NCI-H146 treated with DMSO at 0.1 percent for 48 hours (cell line): ENCODE data around the gene RNF214.

Source experiments
- DNase-seq: peaks from one replicate; lab custom pipeline; 2025; ENCODE audit not compliant: unreplicated experiment; lab: John Stamatoyannopoulos, UW

Gene RNF214

GRCh38 chr11:117212697-117213355 lies 19.6 kb upstream of the RNF214 start:
- no peak for DNase-seq

DNA sequence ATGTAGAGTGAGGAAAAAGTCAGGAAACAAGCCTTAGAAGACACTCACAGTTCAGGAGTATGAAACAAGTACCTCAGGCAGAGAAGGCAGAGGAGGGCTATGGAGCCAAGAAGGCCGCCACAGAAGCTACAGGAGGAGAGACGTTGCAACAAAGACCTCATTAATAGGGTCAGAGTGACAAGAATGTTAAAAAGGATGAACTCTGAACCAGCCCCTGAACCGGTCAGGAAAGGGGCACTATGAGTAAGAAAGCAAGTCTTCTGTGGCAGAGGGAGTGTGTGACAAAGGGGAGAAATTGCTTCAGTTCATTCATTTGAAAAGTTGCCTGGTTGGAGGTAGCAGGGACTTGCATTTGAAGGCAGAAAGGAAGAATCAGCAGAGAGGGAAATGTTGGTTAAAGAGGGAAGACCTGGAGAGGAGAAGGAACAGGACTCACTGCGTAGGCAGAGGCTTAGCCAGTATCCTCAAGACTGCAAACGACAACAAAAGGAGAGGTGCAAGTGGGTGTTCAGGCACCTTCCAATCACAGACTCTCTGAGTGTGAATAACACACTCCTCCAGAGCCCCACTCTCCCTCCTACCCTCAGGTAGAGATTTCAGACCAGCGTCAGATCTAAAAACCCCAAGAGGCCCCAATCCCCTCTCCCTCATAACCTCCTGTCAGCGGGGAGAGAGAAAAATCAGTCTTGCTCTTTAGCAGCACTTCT lies 17.9 kb upstream of the RNF214 start:
- DNase-seq, result no peak

- no peak for DNase-seq
Observed at GRCh38 chr11:117217141-117218084, 15.1 kb upstream of the RNF214 start.

- DNase-seq, result no peak
Observed at GRCh38 chr11:117218133-117218915, 14.1 kb upstream of the RNF214 start.

DNA sequence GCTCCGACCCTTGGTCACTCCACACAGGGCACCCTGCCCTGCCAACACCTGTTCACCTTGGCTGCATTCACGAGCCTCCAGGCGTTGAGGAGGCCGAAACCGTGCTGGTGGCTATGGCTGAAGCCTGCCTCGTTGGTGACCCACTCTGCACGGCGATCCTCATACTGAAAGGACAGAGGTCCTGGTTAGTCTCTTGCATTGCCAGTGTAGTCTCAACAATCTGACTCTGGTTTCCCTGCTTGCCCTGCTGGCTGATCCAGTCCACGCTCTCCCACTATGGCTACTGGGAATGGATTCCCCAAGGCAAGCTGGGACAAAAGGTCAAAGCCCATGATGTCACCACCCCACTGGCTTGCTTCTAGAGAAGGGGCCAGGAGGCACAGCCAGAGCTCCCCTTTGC lies 13.5 kb upstream of the RNF214 start:
- no peak for DNase-seq

- DNase-seq, result no peak
Observed at GRCh38 chr11:117219455-117219854, 13.0 kb upstream of the RNF214 start.

DNA sequence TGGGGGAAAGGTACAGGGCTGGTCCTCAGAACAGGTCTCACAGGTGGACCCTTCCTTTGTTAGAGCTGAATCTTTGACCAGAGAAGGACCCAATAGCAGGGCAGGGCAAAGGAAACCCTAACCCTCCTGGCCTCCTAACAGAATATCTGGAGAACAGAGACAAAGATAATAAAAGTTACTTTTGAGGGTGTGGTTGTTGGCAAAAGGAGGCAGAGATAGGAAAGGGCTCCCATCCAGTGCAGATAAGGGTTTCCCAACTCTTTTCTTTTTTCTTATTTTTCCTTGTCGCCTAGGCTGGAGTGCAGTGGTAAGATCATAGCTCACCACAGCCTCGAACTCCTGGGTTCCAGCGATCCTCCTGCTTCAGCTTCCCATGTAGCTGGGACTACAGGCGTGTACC lies 12.5 kb upstream of the RNF214 start:
- DNase-seq, result no peak

GRCh38 chr11:117220568-117220967 lies 11.9 kb upstream of the RNF214 start:
- DNase-seq, result no peak

DNA sequence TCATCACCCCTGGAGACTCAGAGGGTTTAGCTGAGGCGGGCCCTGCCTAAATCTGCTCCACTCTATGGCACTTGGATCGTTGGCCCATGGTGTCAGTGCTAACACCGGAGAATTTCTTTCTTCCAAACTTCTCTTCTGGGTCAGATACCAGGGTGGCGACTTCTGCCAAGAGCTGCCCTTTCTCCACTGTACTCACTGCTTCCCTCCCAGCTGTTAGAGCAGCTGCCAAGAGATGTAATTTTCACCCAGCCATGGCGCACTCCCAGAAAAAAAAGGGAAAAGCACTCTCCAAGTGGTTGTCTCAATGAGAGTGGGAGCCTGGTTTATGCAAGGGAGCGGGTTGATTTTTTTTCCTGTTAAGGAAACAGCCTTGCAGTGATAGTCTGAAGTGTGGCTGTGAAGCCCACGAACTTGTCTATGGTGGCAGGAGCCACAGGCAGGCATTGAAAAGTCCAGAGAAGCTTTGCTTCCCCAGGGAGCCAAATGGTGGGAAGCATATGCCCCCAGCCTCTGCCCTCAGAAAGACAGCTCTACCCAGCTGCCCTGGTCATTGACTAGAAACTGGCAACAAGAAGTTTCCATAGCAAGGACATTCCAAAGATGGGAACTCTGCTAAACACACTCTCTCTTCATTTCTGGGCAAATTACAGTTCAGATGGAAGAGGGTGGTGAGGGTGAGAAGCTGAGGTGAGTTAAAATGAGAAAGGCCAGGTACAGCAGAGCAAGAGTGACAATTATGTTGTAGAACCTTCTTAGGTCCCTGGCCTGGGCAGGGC lies 11.3 kb upstream of the RNF214 start:
- no peak for DNase-seq

DNA sequence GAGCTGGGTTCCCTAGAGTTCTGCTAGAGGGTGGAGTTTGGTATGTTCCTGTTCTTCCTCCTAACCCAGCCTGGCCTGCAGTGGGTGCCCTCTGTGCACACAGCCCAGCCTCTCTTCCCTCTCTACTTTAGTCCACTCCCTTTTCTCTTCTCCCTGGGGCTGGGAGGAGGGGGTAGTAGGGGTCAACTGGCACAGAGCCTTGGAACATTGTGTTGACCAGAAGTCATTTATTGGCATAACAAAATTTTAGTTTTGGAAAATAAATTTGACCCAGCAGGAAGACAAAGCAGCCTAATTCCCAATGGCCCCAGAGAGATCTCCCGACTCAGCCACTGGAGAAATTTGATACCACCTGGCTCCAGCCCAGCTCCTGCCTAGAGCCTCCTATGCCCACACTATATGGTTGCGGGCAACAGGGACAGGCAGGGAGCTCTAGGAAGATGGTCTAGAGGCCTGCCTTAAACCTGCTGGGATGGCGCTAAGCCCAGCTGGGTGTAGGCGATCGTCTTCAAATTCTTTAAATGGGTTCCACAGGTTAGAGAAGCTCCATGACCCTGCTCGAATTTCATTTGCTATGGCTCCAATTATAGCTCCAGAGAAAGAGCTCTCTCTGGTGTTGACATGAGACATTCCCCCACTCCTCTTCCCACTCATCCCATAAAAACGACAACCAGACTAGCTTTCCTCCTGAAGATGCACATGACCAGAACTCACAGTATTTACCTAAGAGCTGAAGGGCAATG lies 10.5 kb upstream of the RNF214 start:
- no peak for DNase-seq

DNA sequence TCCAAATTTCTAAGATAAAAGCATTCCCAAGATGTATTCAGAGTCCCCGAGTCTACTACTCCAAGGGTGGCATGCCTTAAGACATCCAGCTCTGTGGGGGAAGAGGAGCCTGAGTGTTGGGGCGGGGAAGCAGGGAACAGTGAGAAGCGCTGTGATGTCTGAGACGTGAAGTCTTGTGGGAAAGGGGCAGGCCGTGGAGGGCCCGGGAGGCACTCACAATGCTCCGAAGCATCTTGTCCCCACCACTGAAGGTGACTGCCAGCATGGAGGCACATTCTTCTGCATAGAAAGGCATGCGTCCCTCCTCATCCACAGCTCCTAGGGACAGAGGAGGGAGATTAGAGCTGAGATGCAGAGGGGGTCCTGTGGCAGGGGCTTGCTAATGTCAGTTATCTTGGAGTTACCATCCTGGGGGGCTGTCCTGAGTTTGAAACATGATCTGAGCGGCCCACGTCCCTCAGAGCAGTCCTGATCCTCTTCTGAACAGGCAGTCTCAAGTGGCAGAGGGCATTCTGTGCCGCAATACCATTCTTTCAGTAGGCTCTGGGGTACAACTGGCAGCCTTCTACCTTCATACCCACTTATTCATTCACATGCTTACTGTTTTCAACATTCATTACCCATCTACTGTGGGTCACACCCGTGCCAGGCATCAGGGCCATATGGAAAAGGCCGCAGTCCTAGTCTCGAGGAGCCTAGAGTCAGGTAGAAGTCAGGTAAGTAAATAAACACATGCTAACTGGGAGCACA lies 9.3 kb upstream of the RNF214 start:
- DNase-seq, result no peak

- no peak for DNase-seq
Observed at GRCh38 chr11:117223741-117224689, 8.5 kb upstream of the RNF214 start.

DNA sequence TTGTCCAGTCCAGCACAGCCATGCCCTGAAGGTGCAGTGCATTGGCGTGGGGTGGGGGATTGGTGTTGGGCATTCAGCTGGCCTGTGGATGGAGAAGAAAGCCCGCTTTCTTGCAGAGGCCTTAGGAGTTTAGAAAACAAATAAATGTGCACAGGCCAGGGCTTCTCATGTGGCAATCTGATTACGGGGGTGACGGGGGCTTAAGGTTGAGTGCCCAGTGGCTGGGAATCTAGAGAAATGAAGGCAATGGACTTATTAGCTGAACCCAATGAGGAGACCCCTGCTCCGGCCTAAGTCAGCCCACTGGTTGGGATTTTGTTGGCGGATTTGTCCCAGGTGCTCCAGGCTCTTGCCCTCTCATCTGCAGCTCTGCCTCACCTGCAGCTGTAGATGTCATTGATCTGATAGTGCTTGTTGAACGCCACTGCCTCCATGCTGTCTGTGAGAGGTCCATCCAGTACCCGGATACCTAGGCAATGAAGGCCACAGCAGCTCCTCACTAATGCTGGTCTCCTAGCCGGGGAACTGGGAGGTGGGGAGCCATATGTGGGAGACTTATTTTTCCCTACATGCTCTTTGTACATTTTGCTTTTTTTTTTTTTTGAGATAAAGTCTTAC lies 6.8 kb upstream of the RNF214 start:
- DNase-seq, result no peak

DNA sequence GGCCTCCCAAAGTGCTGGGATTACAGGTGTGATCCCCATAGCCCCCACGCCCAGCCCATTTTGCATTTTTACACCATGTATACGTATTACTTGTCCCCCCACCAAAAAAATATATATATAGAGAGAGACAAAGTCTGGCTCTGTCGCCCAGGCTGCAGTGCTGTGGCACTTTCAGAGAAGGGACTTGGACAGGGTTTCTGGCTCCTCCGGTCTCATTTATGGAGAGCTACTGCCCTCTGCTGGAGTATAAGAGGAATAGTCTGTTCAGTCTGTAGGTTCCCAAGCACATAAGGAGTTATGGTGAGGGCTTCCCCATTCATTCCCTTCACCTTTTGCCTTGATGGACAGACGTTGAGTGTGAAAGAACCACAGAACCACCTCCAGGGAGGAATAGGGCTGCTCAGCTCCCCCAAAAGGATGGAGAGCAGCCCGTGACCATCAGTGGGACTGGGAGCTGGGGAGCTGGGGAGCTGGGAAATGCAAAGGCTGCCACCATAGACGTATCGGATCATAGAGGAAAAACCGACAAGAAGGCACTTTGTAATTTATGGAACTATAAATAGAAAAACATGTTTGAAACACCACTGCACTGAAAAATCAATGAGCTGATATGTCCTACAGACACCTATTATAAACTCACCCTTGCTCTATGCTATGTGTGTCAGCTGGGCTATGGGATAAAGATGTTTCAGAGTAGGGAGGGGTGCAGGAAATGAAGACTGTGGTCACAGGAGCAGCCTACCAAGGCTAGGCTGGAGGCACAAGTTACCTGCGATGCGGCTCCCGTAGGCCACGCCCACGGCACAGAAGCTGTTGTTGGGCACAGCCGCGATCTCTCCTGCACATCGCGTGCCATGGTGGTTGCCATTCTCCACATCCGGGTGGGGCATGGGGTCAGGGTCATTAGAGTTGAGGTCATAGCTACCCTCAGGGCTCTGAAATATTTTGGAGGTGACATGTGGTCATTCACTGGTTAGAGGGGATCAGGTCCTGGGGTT lies 5.8 kb upstream of the RNF214 start:
- DNase-seq, result peak; percentile 68

- no peak for DNase-seq
Observed at GRCh38 chr11:117228091-117228490, 4.4 kb upstream of the RNF214 start.

- no peak for DNase-seq
Observed at GRCh38 chr11:117229411-117229810, 3.1 kb upstream of the RNF214 start.
